Activated naive CD8-positive, alpha-beta T cell treated with anti-CD3 and anti-CD28 coated beads, Interleukin-2, amount 50 U/mL, for 16 hours (primary cell): Measurements from ENCODE around the gene SMTNL2.
"Not testable (repeated sequence)": the region's sequence is repeated elsewhere in the genome, so short reads cannot be mapped to it uniquely, and the experiment has no call there.

Source experiments
- DNase-seq: peaks from one replicate; pipeline ENCODE4 v3.0.0-alpha.2; 2020; ENCODE audit warnings: low read depth, low spot score

SMTNL2 gene

DNA sequence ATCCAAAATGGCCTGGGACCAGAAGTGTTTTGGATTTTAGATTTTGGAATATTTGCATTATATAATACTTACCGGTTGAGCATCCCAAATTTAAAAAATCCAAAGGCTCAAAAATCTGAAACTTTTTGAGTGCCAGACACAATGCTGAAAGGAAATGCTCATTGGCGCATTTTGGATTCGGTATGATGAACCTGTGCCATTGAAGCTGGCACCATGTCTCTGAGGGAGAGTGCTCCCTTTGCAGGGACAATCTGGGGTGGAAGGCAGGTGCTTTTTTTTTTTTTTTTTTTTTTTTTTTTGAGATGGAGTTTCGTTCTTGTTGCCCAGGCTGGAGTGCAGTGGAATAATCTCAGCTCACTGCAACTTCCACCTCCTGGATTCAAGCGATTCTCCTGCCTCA lies 17.7 kb downstream of the SMTNL2 start:
- no peak for DNase-seq

DNA sequence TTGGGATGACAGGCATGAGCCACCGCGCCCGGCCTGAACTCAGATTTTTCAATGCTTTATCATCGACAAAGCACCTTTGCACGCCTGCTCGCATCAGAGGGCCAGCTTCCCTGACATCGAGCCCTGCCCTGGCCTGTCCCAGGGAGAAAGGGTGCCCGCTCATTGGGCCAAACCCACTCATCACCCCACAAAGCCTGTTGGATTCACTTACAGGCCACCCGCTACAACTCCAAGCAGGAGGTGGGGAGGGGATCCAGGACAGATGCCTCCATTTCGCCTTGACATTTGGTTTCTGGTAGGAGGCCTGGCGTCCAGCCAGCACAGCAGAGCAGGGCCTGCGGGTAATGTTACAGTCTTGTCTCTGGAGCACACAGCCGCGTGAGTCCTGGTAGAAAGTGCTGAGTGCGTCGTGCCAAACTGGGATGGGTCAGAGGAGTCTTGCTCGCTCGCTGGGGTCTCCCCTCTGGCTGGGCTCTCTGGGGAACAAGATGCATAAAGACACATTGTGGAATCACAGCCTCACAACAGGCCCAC lies 19.8 kb downstream of the SMTNL2 start:
- DNase-seq, result no peak

DNA sequence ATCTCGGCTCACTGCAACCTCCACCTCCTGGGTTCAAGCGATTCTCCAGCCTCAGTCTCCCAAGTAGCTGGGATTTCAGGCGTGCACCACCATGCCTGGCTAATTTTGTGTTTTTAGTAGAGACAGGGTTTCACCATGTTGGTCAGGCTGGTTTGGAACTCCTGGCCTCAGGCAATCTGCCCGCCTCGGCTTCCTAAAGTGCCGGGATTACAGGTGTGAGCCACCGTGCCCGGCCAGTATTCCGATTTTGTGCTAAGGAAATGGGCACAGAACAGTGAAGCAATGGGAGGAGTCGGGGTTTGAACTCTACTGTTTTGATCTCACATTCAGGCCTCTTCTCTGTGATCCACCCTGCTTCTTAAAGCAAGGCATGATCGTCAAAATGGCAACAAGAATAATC lies 20.4 kb downstream of the SMTNL2 start:
- DNase-seq, result not testable (repeated sequence)

DNA sequence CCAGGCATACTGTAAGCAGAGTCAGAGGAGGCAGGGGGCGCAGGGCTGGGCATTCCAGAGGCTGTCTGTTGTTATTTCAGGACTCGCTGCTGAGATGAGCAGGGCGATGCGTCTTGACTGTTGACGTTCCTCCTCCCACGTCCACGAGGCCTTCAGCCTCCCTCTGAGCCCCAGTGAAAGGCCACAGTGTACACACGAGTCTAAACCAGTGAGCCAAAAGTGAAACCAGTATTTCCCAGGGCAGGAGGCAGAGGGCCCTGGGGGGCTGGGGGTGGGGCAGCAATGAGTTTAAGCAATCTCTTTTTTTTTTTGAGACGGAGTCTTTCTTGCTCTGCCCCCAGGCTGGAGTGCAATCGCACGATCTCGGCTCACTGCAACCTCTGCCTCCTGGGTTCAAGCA lies 21.5 kb downstream of the SMTNL2 start:
- no peak for DNase-seq

DNA sequence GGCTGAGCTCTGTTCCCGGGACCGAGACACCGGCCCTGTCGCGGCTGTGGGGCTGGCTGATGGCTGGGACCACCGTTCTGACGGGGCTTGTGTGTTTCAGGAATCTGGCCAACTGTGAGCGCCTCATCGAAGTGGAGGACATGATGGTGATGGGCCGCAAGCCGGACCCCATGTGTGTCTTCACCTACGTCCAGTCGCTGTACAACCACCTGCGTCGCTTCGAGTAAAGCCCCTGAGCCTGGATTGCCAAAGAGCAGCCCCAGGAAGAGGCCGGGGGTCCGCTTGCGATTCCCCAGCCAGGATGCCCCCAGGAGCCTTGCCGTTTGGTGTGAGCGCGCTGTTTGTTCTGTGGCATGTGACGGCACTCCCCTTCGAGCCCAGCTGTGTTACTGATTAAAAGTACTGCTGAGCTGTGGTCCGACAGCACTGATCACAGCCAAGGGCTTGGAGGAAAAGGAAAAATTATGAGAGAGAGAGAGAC lies 23.0 kb downstream of the SMTNL2 start:
- no peak for DNase-seq

DNA sequence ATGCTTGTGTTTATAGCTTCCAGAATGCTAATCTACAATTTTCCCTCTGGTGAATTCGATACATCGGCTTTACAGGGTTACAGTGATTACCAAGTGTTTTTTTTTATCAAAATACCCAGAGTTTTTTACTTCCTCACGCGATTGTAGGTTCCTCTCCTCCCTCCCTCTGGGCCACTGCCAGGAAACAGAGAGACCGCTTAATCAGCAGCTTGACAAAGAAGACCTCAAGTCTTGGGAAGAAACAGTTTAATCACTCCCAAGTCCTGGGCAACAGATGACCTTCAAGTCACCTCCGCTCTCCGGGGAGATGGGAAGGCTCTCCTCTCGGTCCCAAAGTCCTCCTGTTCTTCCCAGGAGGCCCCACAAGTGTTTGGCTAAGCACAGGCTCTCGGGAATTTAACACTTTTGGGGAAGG lies 23.5 kb downstream of the SMTNL2 start:
- no peak for DNase-seq

DNA sequence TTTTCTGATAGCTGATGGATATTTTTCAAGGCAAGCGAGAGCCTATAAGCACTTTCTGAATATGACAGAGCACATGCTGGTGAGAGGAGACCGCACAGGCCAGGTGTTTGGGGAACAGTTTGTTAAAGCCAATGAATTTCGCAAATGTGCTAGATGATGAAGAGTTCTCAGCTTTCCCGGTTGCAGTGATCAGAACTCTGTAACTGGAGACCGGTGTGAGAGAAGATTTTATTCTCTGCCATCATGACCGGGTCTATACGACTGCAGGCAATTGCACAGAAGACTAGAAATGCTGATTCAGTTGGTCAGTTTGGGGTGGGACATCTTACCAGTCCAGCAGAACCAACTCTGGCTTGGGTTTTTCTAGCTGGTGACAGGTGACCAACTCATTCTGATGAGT lies 25.4 kb downstream of the SMTNL2 start:
- DNase-seq, result no peak

DNA sequence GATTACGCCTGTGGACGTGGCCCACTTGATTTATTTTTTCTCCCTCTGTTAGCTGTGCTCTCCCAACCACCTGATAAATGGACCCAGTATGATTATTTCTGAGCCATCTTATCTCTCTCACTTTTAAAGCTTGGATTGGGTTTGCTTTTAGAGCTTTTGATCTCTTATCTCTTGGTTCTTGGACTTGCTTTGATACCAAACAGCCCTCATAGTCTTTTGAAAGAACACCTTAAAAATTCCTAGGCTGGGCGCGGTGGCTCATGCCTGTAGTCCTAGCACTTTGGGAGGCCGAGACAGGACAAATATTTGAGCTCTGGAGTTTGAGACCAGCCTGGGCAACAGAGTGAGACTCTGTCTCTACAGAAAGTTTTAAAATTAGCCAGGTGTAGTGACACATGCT lies 25.8 kb downstream of the SMTNL2 start:
- DNase-seq, result no peak

DNA sequence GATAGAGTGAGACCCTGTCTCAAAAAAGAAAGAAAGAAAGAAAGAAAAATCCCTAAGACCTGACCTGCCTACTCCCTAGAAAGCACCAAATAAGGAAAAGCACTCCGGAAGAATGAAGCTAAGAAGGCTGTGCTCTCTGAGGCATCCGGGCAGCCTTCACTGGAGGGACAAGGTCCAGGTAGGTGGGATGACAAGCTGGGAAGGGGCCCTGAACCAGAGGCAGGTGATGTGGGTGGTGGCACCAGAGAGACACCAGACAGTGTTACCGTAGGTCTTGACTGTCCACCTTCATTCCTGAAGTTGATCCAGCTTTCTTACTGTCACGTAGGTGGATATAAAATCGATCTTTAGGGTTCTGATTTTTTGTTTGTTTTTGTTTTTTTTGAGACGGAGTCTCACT lies 26.3 kb downstream of the SMTNL2 start:
- no peak for DNase-seq

DNA sequence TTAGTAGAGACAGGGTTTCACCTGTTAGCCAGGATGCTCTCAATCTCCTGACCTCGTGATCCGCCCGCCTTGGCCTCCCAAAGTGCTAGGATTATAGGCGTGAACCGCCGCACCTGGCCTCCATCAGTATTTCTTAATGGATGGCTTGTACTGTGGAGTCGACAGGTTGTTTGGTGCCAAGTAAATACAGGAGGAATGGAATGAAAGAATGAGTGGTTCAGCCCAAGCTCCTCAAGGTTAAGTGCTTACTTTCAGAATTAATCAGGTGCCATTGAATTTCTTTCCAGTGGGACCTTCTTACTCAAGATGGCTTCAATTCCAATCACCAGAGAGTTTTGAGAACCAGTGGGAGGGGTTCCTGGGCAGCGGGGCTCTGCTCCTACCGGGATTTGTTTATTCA lies 32.1 kb downstream of the SMTNL2 start:
- DNase-seq, result no peak

DNA sequence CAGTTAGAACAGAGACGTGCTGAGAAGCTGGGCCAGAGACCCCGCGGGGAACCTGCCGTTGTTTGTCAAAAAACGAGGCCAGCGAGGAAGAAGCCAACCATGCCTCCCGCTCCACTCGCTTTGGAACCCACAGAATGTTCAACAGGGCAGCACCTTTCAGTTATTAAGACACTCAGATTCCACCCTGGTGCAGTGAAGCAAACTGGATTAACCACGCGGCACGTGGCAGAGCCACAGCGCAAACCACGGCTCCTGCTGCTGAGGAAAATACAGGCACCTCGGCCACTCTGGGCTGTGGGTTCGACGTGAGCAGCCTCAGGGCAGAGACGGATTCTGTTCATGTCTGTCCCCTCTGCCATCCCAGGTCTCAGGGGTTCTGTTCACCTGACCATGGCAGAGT lies 32.8 kb downstream of the SMTNL2 start:
- DNase-seq, result no peak

DNA sequence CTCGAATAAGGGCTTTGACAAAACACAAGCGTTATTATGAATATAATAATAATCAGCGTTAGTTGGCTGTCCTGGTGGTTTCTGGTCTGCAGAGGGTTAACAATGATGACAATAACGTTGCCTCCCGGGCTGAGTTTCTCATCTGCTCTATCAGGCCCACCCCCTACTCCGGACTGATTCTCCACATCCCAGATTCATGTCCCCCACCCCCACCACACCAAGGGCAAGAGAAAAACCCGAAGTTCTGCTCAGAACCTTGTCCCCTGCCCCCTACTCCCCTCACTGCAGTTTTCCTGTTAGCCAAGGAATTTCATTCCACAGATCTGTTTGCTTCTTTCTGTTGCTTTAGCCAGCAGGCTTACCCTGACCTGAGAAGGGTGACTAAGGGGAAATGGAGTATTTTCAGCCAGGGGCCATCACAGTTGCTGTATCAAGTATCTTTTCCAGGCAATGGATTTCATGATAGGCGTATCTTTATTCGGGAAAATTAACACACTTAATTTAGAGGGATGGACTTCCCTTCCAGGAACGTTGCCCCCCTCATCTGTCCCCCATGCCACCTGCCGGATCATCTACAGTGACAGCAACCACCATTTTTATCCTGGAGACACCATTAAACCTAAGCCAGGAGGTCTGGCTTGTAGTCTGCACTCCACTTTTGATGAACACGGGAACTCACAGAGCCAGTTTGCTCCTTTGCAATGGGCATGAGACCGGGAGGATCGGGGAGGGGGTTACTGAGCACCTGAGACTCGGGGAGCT lies 33.4 kb downstream of the SMTNL2 start:
- DNase-seq, result no peak

DNA sequence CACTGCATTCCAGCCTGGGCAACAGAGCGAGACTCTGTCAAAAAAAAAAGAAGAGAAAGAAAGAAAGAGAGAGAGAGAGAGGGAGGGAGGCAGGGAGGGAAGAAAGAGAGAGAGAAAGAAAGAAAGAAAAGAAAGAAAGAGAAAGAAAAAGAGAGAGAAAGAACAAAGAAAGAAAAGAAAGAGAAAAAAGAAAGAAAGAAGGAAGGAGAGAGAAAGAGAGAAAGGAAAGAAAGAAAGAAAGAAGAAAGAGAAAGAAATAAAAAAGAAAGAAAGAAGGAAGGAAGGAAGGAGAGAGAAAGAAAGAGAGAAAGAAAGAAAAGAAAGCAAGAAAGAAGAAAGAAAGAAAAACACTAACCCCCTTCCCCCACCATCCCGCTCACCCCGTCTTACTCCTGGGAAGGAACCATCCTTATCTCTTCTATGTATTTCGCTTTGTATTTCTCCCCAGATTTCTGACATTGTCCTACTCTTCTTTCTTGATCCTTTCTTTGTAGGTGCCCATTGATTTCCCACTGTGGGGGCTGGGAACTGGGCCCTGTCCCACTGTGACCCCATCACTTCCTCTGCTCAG lies 36.3 kb downstream of the SMTNL2 start:
- DNase-seq, result no peak

DNA sequence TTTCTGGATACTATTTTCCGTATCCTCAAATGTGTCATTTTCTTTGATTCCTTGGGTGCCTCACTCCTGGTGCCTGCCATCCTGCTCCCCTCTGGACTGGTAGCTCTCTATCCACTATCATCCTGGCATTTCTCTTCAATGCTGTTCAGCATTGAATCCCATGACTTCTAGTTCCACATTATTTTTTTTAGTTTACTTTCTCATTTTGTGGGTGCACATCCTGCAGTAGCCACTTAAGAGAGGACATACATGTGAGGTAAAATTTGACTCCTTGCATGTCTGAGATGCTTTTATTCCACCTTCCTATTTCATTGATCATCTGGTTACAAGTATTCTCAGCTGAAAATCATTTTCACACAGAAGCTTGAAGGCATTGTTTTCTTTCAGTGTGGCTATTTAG lies 38.0 kb downstream of the SMTNL2 start:
- DNase-seq, result no peak

DNA sequence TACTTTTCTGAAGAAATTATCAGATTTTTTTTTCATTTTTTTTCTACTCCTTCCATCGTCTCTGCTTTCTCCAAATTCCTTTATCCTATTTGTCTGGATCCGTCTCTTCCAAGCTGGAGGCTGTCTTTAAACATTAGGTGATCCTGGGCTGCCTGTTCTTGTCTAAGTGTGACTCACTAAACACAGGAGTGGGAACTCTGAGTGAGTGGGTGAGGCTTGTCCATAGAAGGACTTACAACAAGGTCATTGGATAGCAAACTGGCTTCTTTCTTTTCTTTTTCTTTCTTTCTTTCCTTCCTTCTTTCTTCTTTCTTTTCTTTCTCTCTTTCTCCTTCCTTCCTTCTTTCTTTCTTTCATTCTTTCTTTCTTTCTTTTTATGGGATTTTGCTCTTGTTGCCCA lies 38.9 kb downstream of the SMTNL2 start:
- no peak for DNase-seq

DNA sequence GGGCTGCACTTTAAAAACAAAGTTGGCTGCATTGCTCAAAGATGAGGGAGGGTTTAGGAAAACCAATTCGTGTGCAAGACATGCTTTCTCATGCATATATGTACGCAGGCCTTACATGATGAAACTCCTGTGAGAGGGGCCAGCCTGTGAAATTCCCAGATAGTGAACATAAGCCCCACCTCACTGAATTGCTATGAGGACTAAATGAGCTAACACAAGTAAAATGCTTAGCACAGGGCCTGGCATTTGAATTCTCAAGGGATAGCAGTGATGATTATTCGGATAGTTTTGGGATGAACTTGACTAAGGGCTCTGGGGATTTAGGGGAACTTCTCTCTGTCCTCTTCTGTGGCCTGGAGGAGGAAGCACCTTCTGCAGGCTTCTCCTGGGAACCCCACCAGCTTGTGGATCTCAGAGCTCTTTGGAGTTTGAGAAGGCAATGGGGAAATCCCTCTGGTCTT lies 40.2 kb downstream of the SMTNL2 start:
- DNase-seq, result not testable (repeated sequence)

DNA sequence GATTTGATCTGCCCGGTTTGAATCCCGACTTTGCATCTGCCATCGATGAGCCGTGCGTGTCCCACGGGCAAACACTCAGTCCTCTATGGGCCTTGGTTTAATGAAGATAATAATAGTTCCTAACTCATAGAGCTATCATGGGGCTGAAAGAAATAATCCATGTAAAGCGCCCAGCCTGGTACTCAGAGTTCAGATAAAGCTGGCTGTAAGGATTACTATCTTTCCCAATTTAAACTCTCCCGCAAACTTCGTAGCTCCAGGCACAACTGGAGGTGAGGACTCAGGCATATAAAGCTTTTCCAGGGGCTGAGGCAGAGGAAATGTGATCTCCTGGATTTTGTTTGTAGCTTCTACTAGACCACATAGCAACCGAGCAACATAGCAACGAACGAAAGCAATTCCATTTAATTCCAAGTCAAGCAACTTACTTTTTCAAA lies 40.9 kb downstream of the SMTNL2 start:
- DNase-seq, result no peak

DNA sequence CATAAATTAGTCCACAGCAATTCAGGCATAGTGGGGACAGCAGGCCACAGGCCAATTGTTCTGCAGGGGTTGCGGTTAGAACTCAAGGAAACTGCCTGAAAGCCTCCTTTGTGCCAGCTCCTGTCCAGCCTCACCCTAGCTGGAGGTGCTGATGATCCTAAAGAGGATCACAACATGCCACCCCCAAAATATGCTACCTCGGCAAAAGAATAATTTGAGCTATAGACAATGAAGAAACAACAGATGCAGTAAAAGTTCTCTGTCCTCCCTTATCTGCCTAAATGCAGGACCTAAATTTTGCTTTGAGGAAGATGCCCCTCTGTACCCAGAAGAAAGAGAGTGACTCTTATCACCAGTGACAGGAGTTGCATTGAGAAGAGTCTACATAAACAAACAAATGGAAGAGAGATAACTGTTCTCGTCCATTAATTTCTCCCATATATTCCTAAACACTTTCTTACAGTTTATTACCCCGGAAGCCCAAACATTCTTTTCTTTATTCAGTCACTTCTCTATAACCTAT lies 42.5 kb downstream of the SMTNL2 start:
- no peak for DNase-seq

DNA sequence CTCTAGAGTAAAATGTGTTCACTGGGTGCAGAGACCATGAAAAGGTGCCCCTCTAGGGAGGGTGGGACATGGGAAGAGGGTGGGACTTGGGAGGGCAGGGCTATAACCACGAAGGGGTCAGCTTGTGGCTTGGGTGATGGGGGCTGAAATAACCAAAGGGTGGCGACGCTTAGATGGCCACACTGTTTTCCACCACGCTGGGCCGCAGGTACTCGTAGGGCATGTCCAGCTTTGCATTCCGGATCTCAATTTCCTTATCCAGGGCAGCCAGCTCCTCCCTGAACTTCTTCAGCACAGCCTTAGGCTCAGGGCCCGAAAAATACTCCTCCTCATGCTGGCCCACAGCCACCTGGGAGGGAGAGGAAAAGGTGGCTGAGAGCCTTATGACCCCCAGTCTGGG lies 47.1 kb downstream of the SMTNL2 start:
- no peak for DNase-seq

DNA sequence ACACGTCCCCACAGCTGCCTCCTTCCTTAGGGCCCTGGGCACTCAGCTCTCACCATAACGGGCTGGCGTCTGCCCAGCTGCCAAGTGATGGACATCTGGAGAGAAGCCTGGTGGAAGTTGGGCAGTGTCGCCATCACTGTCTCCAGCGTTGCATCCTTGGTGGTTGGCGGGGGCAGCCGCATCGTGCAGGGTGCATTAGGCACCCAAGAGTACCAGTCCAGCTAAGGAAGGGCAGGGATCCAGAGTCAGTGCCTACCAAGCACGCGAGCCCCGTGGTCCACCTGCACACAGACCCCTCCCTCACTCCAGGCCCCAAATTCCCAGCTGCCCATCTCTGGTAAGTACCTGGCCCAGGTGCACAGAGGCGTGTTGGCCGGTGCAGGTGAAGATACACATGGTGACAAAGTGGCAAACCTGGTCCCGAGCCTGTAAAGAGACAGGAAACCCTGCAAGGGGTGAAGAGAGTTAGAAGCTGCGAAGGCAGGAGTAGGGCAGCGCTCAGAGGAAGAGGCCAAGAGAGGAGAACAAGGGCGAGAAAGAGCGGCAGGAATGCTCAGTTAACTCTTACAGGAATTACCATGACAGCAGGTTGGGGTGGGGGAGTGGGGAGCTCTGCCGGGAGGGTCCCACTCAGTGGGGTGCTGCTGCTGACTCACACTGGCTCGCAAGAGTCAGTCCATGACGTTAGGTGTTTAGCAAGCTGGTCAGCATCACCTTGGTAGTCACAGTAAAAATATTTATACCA lies 47.7 kb downstream of the SMTNL2 start:
- DNase-seq, result no peak

DNA sequence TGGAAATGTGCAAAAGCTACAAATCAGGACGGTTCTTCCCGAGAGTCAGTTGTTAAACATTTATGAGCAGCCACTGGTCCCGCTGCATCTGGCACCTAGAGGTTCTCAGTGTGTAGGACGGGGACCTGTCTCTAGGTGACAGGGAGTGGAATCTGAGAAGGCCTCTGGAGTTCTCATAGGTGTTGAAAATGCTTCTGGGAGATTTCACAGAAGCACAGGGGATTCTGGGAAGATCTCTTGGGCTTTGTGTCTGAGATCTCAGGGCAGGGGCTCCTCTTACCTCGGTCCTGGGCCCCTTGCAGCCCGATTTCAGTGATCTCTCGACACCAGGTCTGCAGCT lies 48.2 kb downstream of the SMTNL2 start:
- no peak for DNase-seq

DNA sequence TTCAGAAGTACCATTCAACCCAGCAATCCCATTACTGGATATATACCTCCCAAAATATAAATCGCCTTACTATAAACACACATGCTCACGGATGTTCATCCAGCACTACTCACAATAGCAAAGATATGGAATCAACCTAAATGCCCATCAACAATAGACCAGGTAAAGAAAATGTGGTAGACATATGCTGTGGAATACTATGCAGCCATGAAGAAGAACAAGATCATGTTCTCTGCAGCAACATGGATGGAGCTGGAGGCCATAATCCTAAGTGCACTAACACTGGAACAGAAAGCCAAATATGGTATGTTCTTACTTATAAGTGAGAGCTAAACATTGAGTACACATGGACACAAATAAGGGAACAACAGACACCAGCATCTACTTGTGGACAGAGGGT lies 49.3 kb downstream of the SMTNL2 start:
- no peak for DNase-seq
